Islet of Langerhans (tissue), 1 donor: ENCODE data around the gene RASSF4.

Experiments
- FAIRE-seq: peaks from one replicate; lab custom pipeline; 2011; peaks lifted over from hg19 to GRCh38; lab: Jason Lieb, UNC

The RASSF4 gene

GRCh38 chr10:44928462-44928861 lies 31.1 kb upstream of the RASSF4 start:
- no peak for FAIRE-seq

- FAIRE-seq: no peak
These were observed 30.0 kb upstream of the RASSF4 start for GRCh38 chr10:44929356-44930255.

- no peak for FAIRE-seq
These were observed 28.5 kb upstream of the RASSF4 start for GRCh38 chr10:44930904-44931620.

GRCh38 chr10:44931621-44932516 lies 27.7 kb upstream of the RASSF4 start:
- no peak for FAIRE-seq

GRCh38 chr10:44932517-44933450 lies 26.8 kb upstream of the RASSF4 start:
- FAIRE-seq: no peak

- FAIRE-seq: no peak
These were observed 25.9 kb upstream of the RASSF4 start for GRCh38 chr10:44933451-44934321.

- no peak for FAIRE-seq
These were observed 25.0 kb upstream of the RASSF4 start for GRCh38 chr10:44934416-44935200.

- no peak for FAIRE-seq
These were observed 24.2 kb upstream of the RASSF4 start for GRCh38 chr10:44935201-44935965.

GRCh38 chr10:44935966-44936295 lies 23.7 kb upstream of the RASSF4 start:
- FAIRE-seq: no peak

GRCh38 chr10:44936314-44936975 lies 23.2 kb upstream of the RASSF4 start:
- FAIRE-seq: no peak

- FAIRE-seq: no peak
These were observed 22.2 kb upstream of the RASSF4 start for GRCh38 chr10:44937196-44938005.

- FAIRE-seq: no peak
These were observed 20.6 kb upstream of the RASSF4 start for GRCh38 chr10:44938956-44939355.

GRCh38 chr10:44939691-44940401 lies 19.8 kb upstream of the RASSF4 start:
- no peak for FAIRE-seq

- peak; percentile 73 for FAIRE-seq
These were observed 15.2 kb upstream of the RASSF4 start for GRCh38 chr10:44944354-44944753.

GRCh38 chr10:44946205-44946604 lies 13.4 kb upstream of the RASSF4 start:
- no peak for FAIRE-seq

- no peak for FAIRE-seq
These were observed 12.0 kb upstream of the RASSF4 start for GRCh38 chr10:44947371-44948152.
